ENCODE data around the gene C1orf232.

C1orf232 gene

GRCh38 chr1:26156285-26157038 lies 12.3 kb downstream of the C1orf232 start:
- DNase-seq = no peak

GRCh38 chr1:26155370-26156284 lies 13.1 kb downstream of the C1orf232 start:
- DNase-seq = no peak

DNA sequence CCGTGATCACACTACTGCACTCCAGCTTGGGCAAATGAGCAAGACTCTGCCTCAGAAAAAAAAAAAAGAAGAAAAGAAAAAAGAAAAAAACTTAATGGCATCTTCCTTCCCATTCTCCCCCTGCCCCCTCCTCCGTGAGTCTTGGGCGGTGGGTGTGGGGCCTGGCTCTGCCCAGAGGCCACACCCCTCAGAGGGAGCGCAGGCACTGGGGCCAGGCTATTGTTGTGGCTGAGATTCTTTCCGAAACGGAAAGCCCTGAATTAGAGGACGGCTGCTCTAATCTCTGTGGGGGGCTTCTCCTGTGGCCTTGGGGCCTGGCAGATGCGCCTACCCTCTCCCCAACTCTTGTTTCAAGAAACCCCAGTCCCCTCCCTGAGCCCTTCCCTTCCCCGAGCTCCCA lies 14.0 kb downstream of the C1orf232 start:
- no peak for DNase-seq

- DNase-seq = no peak
Observed at GRCh38 chr1:26153966-26154532, 14.7 kb downstream of the C1orf232 start.

DNA sequence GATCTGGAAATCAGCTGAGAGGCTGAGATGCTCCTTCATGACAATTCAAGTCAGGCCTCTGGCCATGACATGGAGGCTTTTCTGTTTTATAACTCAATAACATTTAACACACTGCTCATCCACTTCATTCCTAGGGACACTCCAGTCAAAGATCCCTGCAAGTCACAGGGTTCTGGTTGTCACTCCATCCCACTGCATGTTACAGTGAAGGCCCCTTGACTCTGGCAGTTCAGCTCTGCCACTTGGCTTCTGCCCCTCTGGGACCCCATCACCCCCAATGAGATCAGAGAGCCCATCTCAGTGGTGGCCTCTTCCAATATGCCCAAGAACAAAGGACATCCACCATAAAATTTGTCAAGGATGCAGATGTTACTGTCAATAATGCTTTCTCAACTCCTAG lies 19.9 kb downstream of the C1orf232 start:
- DNase-seq = no peak

GRCh38 chr1:26145960-26146294 lies 22.8 kb downstream of the C1orf232 start:
- DNase-seq = no peak

GRCh38 chr1:26145041-26145959 lies 23.5 kb downstream of the C1orf232 start:
- peak; percentile 90 for DNase-seq

DNA sequence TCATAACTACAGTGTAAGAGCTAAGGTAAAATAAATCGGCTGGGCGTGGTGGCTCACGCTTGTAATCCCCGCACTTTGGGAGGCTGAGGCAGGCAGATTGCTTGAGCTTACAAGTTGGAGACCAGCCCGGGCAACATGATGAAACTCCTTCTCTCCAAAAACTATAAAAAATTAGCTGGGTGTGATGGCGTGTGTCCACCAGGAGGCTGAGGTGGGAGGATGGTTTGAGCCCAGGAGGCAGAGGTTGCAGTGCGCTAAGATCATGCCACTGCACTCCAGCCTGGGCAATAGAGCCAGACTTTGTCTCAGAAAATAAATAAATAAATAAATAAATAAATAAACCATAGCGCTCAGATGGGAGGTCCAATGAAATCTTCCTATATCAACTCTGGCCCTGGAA lies 26.6 kb downstream of the C1orf232 start:
- no peak for DNase-seq

DNA sequence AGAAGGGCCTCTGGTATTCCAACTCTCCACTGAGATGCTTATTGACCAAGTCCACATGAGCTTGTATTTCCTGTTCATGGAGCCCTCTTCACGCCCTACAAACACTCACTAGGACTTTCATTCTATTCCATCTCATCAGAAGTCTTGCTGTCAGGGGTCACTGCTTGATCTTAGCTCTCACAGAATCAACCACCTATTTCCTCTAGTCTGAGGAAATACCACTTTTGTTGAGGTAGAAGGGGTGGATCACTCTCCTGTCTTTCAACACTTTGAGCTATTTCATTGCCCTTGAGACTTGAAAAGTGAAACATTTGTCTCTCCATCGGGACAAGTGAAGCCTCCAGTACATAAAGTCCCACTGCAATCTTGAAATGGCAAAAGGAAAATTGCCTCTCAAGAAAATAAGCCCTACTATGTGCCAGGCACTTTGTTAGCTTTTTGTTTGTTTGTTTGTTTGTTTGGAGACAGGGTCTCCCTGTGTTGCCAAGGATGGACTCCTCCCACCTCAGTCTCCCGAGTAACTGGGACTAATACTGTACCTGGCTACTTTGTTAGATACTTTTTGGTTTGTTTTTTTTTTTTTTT lies 29.7 kb downstream of the C1orf232 start:
- peak; percentile 18 for DNase-seq

DNA sequence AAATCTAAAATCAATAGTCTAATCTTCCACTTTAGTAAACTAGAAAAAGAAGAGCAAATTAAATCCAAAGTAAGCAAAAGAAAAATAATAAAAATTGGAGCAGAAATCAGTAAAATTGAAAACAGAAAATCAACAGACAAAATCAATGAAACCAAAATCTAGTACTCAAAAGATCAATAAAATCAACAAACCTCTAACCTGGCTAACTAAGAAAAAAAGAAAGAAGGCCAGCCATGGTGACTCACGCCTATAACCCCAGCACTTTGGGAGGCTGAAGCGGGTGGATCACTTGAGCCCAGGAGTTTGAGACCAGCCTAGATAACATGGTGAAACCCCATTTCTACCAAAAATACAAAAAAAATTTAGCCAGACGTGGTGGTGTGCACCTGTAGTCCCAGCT lies 34.3 kb downstream of the C1orf232 start:
- DNase-seq = no peak

- no peak for DNase-seq
Observed at GRCh38 chr1:26132834-26133167, 36.0 kb downstream of the C1orf232 start.

DNA sequence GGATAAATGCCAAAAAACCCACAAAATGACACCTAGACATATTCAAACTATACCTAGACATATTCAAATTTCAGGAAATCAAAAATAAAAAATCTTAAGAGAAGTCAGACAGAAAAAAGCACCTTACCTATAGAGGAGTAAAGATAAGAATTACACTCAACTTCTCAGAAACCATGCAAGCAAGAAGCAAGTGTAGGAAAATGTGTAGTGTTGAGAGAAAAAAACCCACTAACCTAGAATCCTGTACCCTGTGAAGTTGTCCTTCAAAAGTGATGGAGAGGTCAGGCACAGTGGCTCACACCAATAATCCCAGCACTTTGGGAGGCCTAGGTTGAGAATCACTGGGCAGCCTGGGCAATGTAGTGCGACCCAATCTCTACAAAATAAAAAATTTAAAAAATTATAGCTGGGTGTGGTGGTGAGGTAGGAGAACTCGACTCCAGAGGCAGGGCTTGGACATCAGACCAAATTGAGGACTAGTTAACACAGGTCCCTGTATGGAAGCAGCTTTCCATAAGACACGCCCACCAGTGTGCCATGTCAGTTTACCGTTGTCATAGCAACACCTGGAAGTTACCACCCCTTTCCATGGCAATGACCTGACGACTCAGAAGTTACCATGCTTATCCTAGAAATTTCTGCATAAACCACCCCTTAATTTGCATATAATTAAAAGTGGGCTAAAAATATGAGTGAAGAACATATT lies 36.5 kb downstream of the C1orf232 start:
- no peak for DNase-seq

DNA sequence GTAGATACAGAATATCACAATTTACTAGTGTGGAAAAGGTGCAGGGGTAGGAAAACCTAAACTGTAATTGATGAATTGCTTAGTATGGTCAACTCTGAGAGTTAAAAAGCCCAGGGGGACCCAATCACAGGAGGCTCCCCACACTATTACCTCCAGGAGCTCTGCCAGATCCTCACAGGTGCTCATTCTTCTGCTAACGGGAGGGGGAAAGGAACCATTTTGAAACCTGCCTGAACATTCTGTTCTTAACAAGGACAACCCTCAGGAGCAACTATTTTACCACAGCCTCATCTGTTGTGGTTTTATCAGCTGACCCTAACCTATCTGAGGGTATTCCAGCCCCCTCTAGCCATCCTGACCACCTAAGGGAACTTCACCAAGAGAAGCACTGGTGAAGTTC lies 38.1 kb downstream of the C1orf232 start:
- DNase-seq = no peak

- no peak for DNase-seq
Observed at GRCh38 chr1:26129778-26130177, 39.0 kb downstream of the C1orf232 start.

DNA sequence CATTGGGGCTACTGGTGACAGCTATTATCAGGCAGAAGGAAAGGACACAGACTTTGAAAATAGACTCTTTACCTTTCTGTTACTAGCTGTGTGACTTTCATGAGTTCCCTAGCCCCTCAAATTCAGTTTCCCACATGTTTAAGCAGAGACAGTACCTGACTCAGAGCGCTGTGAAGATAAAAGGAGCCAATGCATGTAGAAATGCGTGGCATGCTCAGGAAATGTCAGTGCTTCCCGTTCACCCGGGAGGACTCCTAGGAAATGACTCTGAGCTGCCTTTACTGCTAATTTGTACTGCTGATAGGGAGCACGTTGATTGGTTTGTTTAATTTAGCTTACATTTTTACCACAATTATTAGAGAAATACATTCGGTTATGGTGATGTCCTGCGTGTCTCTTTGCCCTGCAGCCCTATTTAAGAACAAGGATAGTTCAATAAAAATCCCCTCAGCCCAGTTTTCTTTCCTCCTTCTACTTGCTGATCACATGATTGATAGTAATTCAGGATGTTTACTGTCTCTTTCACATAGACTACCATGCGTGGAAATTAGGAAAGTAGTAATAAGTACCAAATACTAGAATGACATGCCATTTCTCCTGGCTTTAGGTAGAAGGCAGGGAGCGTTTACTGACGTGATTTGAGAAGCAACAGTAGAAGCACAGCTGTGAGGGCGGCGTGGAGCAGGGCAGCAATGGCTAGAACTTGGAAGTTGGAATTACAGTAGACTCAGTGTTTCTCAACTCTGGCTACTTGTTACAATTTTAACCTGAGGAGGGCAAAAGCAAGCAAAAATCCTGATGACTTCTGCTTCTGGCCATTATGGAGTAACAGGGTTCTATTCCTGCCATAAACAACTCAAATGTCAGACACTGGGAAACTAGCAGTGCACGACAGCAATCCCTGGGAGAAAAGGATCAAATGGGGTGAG lies 41.3 kb downstream of the C1orf232 start:
- DNase-seq = no peak

GRCh38 chr1:26126321-26127084 lies 42.3 kb downstream of the C1orf232 start:
- peak; percentile 92 for DNase-seq

DNA sequence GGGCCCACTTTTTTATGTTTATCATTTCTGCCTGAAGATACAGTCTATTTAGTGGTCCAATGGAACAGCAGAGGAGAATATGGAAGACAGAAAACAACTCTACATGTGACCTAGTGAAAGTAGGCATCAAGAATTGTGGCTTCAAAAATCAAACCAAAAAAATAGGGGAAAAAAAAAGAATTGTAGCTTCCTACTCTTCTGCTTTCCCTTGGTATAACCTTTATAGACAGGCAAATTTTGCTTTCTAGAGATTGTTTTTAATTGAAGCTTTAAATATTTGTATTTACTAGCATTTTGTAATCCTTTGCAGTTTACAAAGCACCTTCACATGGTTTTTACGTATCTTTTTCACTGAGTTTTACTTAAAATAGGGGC lies 42.8 kb downstream of the C1orf232 start:
- no peak for DNase-seq

DNA sequence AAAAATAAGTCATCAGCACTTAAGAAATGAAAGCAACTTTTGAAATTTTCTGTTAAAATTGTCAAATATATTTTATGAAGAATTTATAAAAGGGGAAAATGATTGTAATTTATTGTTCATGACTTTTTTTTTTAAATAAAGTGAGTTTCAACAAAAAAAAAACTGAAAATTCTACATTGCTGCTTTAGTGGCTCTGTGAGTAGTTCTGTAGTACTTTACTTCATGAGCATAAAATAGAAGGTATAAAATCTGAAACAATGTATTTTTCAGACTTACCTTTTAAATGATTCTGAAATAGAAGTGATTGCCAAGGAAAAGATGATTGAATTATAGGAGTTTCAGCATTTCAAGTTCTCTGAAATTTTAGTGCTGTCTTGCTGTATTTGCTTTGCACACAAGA lies 43.4 kb downstream of the C1orf232 start:
- DNase-seq = no peak

DNA sequence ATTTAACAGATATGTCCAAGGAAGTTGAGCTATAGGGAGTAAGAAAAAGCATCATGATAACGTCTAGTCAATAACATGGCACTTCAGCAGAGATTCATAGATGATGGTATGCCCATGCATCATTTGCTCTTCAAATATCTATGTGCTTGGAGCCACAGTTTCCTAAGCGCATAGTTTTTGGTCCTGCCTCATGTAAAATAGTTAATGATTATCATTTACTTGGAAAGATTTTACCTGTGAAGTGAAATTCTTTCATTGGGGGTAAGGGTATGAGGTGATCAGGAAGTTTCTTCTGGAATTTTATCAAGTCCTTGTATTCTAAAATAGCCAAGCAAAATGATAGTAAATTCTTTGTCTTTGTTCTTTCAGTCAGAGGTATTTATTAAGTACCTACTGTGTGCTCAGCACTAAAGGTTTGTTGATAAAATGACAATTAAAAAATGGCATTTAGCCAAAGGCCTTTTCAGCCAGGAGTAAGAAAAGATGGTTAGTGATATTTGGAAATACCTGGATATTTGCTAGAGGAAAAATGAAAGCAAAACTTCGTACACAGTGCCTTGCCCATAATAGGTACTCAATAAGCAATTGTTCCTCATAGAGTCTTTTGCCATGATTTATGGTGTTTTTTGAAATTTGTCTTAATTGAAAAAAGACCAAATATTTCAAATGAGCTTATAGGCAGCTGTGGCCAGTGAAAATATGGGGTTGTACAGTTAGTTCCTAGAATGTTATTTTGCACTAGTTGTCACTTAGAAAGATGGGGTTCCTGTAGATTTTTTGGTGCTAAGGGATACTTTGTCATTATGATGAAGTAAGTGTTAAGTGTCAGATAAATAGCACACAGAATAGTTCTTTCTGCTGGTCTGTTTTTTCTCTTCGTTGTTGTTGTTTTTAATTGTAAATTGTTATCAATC lies 44.1 kb downstream of the C1orf232 start:
- DNase-seq = no peak
